GM12878 (cell line): ENCODE measurements around the gene PRPF38A. TPM values are rescaled to one million over a fixed set of nuclear protein-coding genes. Genes with fewer than 3 reads are reported as not detected.

Source experiments
- ATAC-seq: fragments of 200-7000 bp; cut with Tn5 transposase; 3 replicates; pipeline ENCODE4 v1.9.1; 2020; ENCODE audit warnings: mild to moderate bottlenecking, moderate library complexity
- BruUV-seq: library from RNA; stranded (reverse); fragments of 400-500 nt; replicated peaks from 2 replicates; lab custom pipeline; 2021; lab: Mats Ljungman, UMichigan
- CTCF ChIA-PET: fragments of 300-600 bp; sonication (Branson Sonifier 250); formaldehyde crosslinking; extraction: SDS; loops from one replicate; lab custom pipeline; 2021; ENCODE audit warnings: inconsistent platforms; lab: Yijun Ruan, JAX
- POLR2A ChIA-PET: fragments of 350-600 bp; formaldehyde crosslinking; extraction: SDS; loops from one replicate; lab custom pipeline; 2021; ENCODE audit warnings: inconsistent platforms; lab: Charles Lee
- RAD21 ChIA-PET: fragments of 300-600 bp; sonication (Branson Sonifier 250); formaldehyde crosslinking; loops from one replicate; lab custom pipeline; 2023; ENCODE audit warnings: antibody characterized with exemption; ENCODE audit not compliant: unreplicated experiment; lab: Charles Lee
- SMC1A ChIA-PET: fragments of 300-600 bp; sonication (Branson Sonifier 250); formaldehyde crosslinking; loops from one replicate; lab custom pipeline; 2023; ENCODE audit not compliant: unreplicated experiment, uncharacterized antibody; lab: Charles Lee
- DNase-seq: peaks from one replicate; pipeline ENCODE4 v3.0.0-alpha.2; 2011; ENCODE audit warnings: low read depth, low spot score
- FAIRE-seq: peaks from 3 replicates; lab custom pipeline; 2011; peaks lifted over from hg19 to GRCh38; lab: Jason Lieb, UNC
- H2AFZ ChIP-seq: 2 replicates; pipeline ENCODE4 v1.6.0; 2011; ENCODE audit warnings: low read depth, low read length, control low read depth; ENCODE audit not compliant: control insufficient read depth
- H3K27ac ChIP-seq: 2 replicates; pipeline ENCODE4 v1.5.1; 2011; ENCODE audit warnings: control low read depth; ENCODE audit not compliant: control insufficient read depth, insufficient read depth
- H3K27me3 ChIP-seq, 2 experiments: replicated peaks in 1 of 2; 2 replicates each; pipeline versions ENCODE4 v1.6.0 to v1.6.1; 2011; ENCODE audit warnings: low read length in 1 of 2; ENCODE audit not compliant: control insufficient read depth in 2 of 2, insufficient read depth in 2 of 2
- H3K36me3 ChIP-seq, 2 experiments: 2 replicates each; pipeline ENCODE4 v1.5.1; 2011; ENCODE audit warnings: low read length in 1 of 2; ENCODE audit not compliant: control insufficient read depth in 2 of 2, insufficient read depth in 2 of 2
- H3K4me1 ChIP-seq: 2 replicates; pipeline ENCODE4 v1.6.1; 2011; ENCODE audit warnings: mild to moderate bottlenecking, low read length, moderate library complexity, mixed read lengths; ENCODE audit not compliant: control insufficient read depth, insufficient read depth
- H3K4me2 ChIP-seq: 2 replicates; pipeline ENCODE4 v1.6.0; 2011; ENCODE audit warnings: control low read depth; ENCODE audit not compliant: control insufficient read depth, insufficient read depth
- H3K4me3 ChIP-seq: fragments of 200-600 bp; sonication (generic); 2 replicates; pipeline ENCODE4 v1.5.1; 2016
- H3K79me2 ChIP-seq: 2 replicates; pipeline ENCODE4 v1.6.0; 2011; ENCODE audit warnings: low read length; ENCODE audit not compliant: control insufficient read depth, insufficient read depth
- H3K9ac ChIP-seq: 2 replicates; pipeline ENCODE4 v1.8.0; 2011; ENCODE audit warnings: low read length, control low read depth, mixed read lengths; ENCODE audit not compliant: control insufficient read depth, insufficient read depth
- H3K9me3 ChIP-seq: replicated peaks from 3 replicates; pipeline ENCODE4 v1.5.1; 2011; ENCODE audit warnings: mild to moderate bottlenecking, low read length; ENCODE audit not compliant: control insufficient read depth, insufficient read depth
- H4K20me1 ChIP-seq: 2 replicates; pipeline ENCODE4 v1.6.0; 2011; ENCODE audit not compliant: control insufficient read depth, insufficient read depth
- ASH2L ChIP-seq: fragments of 300-600, 200-600 bp; sonication (generic); IDR thresholded peaks from 2 replicates; pipeline ENCODE4 v1.6.1; 2017; ENCODE audit warnings: low read depth, mild to moderate bottlenecking, borderline replicate concordance
- BCL11A ChIP-seq: IDR thresholded peaks from 2 replicates; pipeline ENCODE4 v1.6.1; 2011; ENCODE audit warnings: low read depth, low read length
- BCL3 ChIP-seq: IDR thresholded peaks from 2 replicates; pipeline ENCODE4 v1.6.1; 2011; ENCODE audit warnings: borderline replicate concordance, low read depth, mild to moderate bottlenecking, moderate library complexity, low read length; ENCODE audit not compliant: insufficient read depth, poor library complexity, severe bottlenecking
- BRCA1 ChIP-seq: IDR thresholded peaks from 2 replicates; pipeline ENCODE4 v1.6.1; 2011; ENCODE audit warnings: low read depth, low read length, improper control_type of control experiment
- CBX3 ChIP-seq: fragments of 200-600 bp; sonication (generic); IDR thresholded peaks from 2 replicates; pipeline ENCODE4 v1.6.1; 2016; ENCODE audit warnings: low read depth, borderline replicate concordance
- CEBPZ ChIP-seq: fragments of 150-350 bp; IDR thresholded peaks from 2 replicates; pipeline ENCODE4 v1.6.1; 2016; ENCODE audit warnings: low read depth, low read length
- ESRRA ChIP-seq: IDR thresholded peaks from 2 replicates; pipeline ENCODE4 v1.6.1; 2012; ENCODE audit warnings: mild to moderate bottlenecking, low read length, improper control_type of control experiment
- GABPA ChIP-seq: IDR thresholded peaks from 2 replicates; pipeline ENCODE4 v1.6.1; 2014; ENCODE audit warnings: antibody characterized with exemption, low read depth, mild to moderate bottlenecking, inconsistent platforms
- HDAC2 ChIP-seq: fragments of 200-600 bp; sonication (generic); IDR thresholded peaks from 2 replicates; pipeline ENCODE4 v1.6.1; 2017
- JUNB ChIP-seq: IDR thresholded peaks from 2 replicates; pipeline ENCODE4 v1.6.1; 2016; ENCODE audit warnings: antibody characterized with exemption, mild to moderate bottlenecking
- JUND ChIP-seq: IDR thresholded peaks from 2 replicates; pipeline ENCODE4 v1.6.1; 2012; ENCODE audit warnings: low read depth, mild to moderate bottlenecking, low read length, improper control_type of control experiment, moderate library complexity
- PML ChIP-seq: IDR thresholded peaks from 2 replicates; pipeline ENCODE4 v1.6.1; 2012; ENCODE audit warnings: low read length, inconsistent platforms
- POU2F2 ChIP-seq: IDR thresholded peaks from 3 replicates; pipeline ENCODE4 v1.6.1; 2011; ENCODE audit warnings: low read depth, mild to moderate bottlenecking, low read length, borderline replicate concordance
- TAF1 ChIP-seq: IDR thresholded peaks from 2 replicates; pipeline ENCODE4 v1.6.1; 2011; ENCODE audit warnings: mild to moderate bottlenecking, low read depth, low read length, borderline replicate concordance
- WRNIP1 ChIP-seq: IDR thresholded peaks from 2 replicates; pipeline ENCODE4 v1.6.1; 2011; ENCODE audit warnings: low read depth, low read length, improper control_type of control experiment, borderline replicate concordance
- YBX1 ChIP-seq: fragments of 450-650 bp; IDR thresholded peaks from 2 replicates; pipeline ENCODE4 v1.6.1; 2016; ENCODE audit warnings: antibody characterized with exemption
- ZNF217 ChIP-seq: fragments of 450-650 bp; IDR thresholded peaks from 2 replicates; pipeline ENCODE4 v1.6.1; 2017; ENCODE audit warnings: antibody characterized with exemption, mild to moderate bottlenecking
- WGBS: methylation state at CpG from one replicate; pipeline ENCODE4 v1.1.6; 2016; ENCODE audit warnings: low lambda C conversion rate; ENCODE audit not compliant: insufficient replicate concordance, insufficient coverage; ENCODE audit errors: missing lambda C conversion rate; 5-methylcytosine and 5-hydroxymethylcytosine counted together
- in situ Hi-C: fragments of 300-500 bp; cut with MboI; formaldehyde crosslinking; loops from 9 replicates; pipeline ENCODE4 v1.14.3; 2018; ENCODE audit warnings: mixed read lengths
- intact Hi-C: fragments of 100-400 bp; cut with micrococcal nuclease; formaldehyde crosslinking; loops from one replicate; pipeline ENCODE4 v1.14.2; 2022; ENCODE audit not compliant: unreplicated experiment
- polyA plus RNA-seq, 11 experiments: library from polyadenylated mRNA; depleted of rRNA in 4 of 11; unstranded in 6 of 11; stranded (reverse) in 5 of 11; fragments of >200 nt; fragmentation: Nextera tagmentation in 4 of 11; fragmentation: Illumina TruSeq in 1 of 11; extraction: Ambion mirVana in 4 of 11; extraction: Trizol in 1 of 11; gene quantifications; 1 replicate in 1 of 11; 2 replicates in 10 of 11; pipeline versions ENCODE4 v1.2.1 to v1.2.3, GENCODE V29; 2011 to 2016; ENCODE audit warnings: inconsistent platforms in 2 of 11, missing spikeins in 2 of 11, low read depth in 1 of 11
- total RNA-seq, 4 experiments: library from RNA; depleted of rRNA in 3 of 4; stranded (reverse); fragments of >200 nt in 3 of 4; fragmentation: Illumina TruSeq in 1 of 4; extraction: Trizol in 1 of 4; gene quantifications; 2 replicates each; pipeline versions ENCODE4 v1.2.1 to v1.2.3, GENCODE V29; 2013 to 2021
- TF ChIP-seq, protein P1 (sequence below): IDR thresholded peaks from 2 replicates; pipeline ENCODE4 v1.6.1; 2012; ENCODE audit warnings: low read depth, low read length, improper control_type of control experiment
- TF ChIP-seq, protein P2 (sequence below): fragments of 450-650 bp; IDR thresholded peaks from 2 replicates; pipeline ENCODE4 v1.6.1; 2017; ENCODE audit warnings: low read depth, mild to moderate bottlenecking, moderate library complexity

The PRPF38A gene
- total and polyA plus RNA-seq, 10 of the 15 experiments (the other 5 are each of a cell fraction or from before 2014, with no cell fraction given) = 31.6 to 117 (median 77.7) TPM

- no peak overlapping the region for H2AFZ ChIP-seq
- H3K27ac ChIP-seq = no peak overlapping the region
- POLR2A ChIA-PET = no interaction called here
- TF ChIP-seq JUNB (no peak), PML (no peak), ASH2L (no peak), ESRRA (no peak), YBX1 (no peak), CBX3 (no peak), ZNF217 (no peak), GABPA (no peak), HDAC2 (no peak), JUND (no peak), BCL3 (no peak), TAF1 (no peak), CEBPZ (no peak), BCL11A (no peak), BRCA1 (no peak), WRNIP1 (no peak), POU2F2 (no peak)
- TF ChIP-seq, protein P1, sequence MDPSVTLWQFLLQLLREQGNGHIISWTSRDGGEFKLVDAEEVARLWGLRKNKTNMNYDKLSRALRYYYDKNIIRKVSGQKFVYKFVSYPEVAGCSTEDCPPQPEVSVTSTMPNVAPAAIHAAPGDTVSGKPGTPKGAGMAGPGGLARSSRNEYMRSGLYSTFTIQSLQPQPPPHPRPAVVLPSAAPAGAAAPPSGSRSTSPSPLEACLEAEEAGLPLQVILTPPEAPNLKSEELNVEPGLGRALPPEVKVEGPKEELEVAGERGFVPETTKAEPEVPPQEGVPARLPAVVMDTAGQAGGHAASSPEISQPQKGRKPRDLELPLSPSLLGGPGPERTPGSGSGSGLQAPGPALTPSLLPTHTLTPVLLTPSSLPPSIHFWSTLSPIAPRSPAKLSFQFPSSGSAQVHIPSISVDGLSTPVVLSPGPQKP = no peak
- TF ChIP-seq, protein P2, sequence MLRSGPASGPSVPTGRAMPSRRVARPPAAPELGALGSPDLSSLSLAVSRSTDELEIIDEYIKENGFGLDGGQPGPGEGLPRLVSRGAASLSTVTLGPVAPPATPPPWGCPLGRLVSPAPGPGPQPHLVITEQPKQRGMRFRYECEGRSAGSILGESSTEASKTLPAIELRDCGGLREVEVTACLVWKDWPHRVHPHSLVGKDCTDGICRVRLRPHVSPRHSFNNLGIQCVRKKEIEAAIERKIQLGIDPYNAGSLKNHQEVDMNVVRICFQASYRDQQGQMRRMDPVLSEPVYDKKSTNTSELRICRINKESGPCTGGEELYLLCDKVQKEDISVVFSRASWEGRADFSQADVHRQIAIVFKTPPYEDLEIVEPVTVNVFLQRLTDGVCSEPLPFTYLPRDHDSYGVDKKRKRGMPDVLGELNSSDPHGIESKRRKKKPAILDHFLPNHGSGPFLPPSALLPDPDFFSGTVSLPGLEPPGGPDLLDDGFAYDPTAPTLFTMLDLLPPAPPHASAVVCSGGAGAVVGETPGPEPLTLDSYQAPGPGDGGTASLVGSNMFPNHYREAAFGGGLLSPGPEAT = no peak
- TF ChIP-seq, all 136 proteins: peak for 0
- Histone ChIP-seq H3K79me2 (no peaks in the 10 kb centered on the region), H3K4me2 (no peak overlapping the region), H3K4me3 (no peak overlapping the region), H4K20me1 (no peaks in the 10 kb centered on the region), H3K9me3 (no peaks in the 10 kb centered on the region), H3K9ac (no peak overlapping the region), H3K36me3 (peaks cover 26 to 34% of the 10 kb centered on the region in 2 experiments), H3K4me1 (no peaks in the 10 kb centered on the region), H3K27me3 (no peaks in the 10 kb centered on the region)
- 93% methylated on average over 5 of the region's 5 CpGs for WGBS
- ChIA-PET RAD21 (no interaction called here), CTCF (no interaction called here), SMC1A (no interaction called here)
- in situ Hi-C loops (no loop called here), intact Hi-C loops (no loop called here)
- ATAC-seq (no peak), FAIRE-seq (no peak), DNase-seq (no peak)
- BruUV-seq = no TSS peak
These were observed 17.9 kb upstream of the PRPF38A start for GRCh38 chr1:52386458-52386857.
